ENCODE data around the gene CPB2.

The CPB2 gene

DNA sequence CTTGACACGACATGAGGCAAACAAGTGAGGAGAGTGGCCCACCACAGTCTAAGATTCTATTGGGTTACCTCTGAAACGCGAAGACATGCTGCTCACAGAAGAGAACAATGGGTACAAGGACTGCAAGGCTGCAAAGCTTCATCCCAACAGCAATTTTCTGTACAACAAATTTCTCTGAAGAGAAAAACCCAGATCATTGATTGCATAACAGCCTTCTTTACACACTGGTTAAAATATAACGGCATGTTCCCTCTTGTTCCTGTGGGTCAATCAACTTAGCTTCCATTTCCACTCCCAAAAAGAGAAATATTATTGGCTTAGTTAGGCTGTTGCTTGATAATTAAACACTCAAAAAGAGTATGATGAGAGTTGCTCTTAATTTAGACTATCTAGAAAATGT is at the start of gene CPB2:
Gene CPB2 (minus strand): TSS at position 166 of the 400 bp plus-strand sequence. CDS start 24 bp downstream, at position 142.
- no peak for DNase-seq

- DNase-seq: no peak
These were observed 49.4 kb upstream of the CPB2 start for GRCh38 chr13:46154136-46154801.

DNA sequence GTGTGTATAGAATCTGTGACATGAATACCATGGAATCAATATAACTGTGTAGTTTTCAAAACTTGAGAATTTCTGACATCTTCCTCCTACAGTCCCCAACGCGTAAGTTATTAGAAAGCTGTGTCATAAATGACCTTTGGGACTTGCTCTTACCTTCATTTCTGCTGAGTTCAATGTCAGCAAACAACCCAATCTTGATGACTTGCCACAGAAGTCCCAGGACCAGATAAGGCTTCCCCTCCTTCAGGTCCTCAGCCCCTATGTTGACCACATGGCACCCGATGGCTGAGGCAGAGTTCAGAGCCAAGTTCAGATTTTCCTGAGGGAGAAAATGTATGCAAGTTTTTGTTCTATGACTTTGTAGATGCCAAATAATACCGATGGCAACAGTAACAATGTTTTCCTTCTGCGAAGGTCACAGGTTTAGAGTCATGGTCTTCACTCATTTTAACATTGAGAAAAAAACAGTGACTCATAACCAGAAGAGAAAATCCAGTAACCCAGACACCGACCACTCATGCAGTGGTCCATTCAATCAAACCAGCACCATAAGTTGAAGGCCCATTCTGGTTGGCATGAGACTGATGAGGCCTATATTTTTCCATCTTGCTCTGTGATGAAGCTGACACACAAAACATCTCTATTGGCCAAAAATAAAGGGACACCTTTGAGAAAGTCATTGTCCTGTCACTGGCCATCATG is 47.9 kb upstream of the CPB2 start:
- no peak for DNase-seq

DNA sequence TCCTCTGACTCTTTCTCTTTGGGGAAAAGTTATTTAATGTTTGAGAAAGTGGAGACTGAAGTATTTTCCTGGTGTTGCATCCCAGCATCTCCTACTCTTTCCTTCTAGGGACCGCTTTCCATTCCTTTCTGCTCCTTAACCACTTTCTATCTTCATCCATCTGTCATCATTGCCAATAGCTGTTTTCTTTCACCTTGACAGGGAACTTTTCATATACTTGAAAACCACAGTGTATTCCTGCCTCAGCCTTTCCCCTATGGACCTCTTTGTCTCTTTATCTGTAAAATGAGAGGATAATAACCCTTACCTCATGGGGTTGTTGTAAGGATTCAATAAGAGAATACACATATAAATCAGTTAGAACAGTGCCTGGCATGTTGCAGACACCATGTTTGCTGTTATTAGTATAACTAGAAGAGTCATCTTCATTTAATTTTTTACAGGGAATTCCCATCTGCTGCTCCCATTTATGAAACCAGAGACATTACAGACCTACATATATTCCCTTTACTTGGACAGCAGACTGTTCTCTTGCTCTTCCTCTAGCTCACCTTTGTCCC is 45.4 kb upstream of the CPB2 start:
- DNase-seq: no peak

DNA sequence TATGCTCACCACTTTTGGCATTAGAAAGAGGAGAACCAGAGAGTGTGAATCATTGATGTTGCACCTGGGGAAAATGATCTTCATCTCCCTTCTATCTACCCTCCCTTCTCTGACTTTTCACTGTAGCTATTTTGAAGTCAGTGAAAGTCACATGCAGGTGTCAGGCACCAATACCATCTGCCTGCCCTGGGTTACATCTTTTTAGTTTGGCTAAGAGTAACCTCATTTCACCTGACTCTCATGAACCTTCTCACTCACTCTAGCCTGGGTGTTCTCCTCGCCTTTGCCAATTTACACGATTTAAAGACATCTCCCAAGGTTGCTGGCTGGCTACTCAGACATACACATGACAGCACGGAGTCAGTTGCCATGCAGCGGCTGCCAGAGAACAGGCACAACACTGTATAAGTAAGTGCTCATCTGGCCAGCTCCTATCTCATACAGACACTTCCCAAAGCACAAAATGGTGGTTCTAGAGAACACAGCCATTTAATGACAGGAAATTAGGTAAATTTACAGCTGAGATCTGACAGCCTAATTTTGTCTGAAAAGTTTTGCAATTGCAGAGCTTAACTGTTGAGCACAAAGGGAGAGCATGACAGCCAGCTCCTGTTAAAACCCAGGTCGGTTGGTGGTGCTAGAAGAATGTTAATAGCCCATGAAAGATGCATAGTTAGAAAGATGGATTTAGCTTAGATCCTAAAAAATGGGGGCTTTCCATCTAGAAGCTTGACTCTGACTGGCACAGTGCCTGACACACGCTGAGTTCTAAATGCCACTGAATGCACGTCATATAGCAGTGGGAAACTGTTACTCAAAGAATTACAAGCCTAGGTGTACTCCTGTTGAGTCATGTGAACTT is 44.7 kb upstream of the CPB2 start:
- DNase-seq: no peak

DNA sequence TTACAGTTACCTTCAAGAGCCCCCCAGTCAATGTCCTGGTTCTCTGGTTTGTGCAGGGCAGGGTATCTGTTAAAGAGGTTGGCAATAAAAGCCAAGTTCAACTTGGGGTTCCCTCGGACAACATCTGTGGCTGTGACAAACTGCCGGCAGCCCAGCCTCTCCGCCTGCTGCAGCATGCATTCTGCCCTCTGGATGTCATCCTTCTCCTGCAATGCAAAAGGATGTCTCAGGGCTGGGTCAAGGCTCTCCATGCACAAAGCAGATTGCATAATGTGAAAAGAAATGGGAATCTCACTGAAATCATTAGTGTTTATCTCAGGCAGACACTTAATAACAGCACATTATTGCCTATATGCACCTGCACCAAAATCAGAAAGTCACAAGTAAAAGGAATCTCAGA is 42.1 kb upstream of the CPB2 start:
- DNase-seq: no peak

- DNase-seq: no peak
These were observed 41.1 kb upstream of the CPB2 start for GRCh38 chr13:46145950-46146349.

DNA sequence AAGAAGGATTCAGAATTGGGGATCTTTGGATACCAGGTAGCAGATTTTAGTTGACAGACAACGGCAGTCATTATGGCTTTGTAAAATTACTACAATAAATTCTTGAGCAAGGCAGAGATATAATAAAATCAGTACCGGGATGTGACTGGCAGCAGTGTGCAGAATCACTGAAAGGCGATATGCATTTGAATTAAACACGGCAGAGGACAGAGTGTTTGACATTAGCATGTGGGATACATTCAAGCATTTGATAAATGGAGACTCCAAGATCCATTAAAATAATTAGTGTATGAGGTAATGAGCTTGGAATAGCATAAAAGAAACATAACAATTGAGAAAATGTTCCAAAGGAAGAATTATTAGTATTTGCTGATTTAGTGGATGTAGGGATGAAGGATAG is 40.3 kb upstream of the CPB2 start:
- no peak for DNase-seq

DNA sequence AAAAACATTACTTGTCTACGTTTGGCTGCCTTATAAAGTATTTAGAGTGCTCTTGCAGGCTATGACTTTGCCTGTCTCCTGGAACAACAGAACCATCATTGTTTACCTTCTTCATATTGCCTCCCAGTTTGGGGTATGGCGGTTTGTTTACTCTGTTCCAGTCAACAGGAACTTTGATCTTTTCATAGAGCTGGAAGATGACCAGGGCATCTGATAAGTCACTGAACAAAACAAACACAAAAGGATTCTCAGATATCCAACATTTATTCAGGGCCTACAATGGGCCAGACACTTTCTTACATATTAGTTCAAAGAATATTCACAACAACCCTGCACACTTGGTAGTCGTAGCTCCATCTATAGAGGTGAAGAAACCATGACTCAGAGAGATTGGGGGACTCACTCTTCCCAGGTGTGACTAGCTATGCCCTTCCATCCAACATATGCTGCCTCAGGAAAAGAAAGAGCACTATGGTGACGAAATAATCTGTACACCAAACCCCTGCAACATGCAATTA is 38.4 kb upstream of the CPB2 start:
- DNase-seq: no peak

DNA sequence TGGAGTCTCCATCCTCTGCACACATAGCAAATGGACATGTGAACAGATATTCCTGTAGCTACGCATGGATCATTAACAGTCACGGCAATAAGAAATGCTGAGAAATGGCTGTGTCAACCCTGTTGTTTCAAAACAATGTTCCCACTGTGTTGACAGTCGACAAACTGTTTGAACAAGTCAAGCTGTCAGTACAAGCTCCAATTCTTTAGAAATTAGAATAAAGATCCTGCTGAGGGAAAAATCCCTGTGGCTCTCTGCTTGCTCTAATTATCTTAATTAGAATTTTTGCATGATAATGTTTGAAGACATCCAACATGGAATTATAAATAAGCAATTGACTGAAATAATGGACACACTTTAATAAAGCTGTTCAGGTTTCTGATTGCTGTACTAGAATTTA is 37.9 kb upstream of the CPB2 start:
- no peak for DNase-seq

DNA sequence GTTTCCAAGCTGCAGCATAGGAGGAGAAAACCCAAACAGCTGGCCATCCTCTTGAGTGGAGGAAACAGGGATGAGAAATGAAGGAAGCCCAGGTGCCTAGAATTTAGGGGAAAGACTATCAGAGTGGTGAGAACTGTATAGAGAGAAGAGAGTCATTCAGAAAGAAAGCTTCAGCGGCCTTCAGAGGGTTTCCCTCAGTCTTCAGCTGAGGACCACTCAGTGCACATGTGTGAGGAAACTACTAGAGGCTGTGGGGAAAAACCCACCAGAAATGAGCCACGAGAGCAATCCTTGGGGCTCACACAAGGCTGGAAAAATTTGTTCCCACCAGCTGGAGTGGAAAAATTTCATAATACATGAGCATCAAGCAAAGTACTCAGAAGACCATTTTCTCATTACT is 35.2 kb upstream of the CPB2 start:
- no peak for DNase-seq

DNA sequence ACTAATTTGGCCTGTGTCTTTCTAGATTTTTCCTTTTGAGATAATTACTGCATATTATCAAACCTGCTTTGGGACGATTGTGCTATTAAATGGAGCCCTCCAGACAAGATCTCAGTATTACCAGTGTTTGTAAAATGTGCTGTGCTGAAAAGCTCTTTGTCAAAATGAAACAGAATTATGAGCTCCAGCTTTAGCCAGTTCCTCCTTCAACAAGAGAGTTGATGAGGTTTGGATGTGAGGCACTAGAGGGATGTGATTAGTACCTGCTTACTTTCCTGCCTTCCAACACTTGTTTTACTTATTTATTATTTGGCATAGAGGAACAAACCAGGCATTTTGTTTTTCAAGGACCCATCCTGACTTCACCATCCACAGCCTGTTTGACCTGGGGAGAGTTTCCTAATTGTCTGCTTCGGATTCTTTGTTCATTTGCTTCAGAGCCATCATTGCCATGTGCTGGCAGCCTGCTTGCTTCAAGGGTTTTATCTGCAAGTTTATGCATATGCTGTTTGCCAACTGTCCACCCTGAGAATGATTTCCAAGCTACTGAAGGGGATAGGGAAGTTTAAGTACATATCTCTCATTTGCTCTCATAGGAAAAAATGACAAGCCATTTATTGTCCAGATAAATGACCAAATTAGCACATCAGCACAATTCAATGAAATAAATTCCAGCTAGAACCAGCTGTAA is 32.9 kb upstream of the CPB2 start:
- DNase-seq: no peak

DNA sequence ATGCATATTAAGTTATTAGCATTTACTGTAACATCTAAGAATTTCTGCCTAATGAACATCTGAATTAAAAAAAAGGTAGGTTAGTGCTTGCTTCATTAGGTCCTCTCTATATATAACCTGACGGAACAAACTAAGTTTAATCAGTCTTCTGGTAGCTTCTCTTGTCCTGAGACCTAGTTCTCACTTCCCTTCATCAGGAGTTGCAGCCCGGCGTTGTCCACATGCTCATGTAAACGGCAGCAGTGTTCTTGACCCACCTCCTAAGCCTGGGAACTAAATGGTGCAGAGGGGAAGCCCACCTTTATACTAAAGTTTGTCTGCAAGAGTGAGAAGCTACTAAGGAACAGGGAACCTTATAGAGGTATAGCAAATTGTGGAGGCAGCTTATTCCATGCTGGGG is 31.9 kb upstream of the CPB2 start:
- no peak for DNase-seq

DNA sequence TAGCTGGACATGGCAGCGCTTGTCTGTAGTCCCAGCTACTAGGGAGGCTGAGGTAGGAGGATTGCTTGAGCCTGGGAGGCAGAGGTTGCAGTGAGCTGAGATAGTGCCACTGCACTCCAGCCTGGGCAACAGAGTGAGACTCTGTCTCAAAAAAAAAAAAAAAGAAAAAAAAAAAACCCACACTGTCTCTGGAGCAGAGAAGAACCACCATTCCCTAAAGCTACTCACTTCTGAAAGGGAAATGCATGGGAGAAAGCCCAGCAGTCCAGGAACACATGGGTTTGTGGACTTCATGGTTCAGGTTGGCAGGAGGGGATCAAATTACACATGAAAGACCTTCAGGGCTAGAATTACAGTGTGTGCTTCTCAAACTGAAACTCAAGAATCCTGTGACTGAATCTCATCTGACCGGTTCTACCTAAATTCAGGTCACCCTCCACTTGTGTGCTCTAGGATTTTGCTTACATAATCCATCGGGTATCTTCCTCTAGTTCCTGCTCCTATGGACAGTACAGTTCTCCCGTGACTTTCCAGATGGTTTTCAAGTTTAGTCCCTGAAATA is 30.2 kb upstream of the CPB2 start:
- no peak for DNase-seq

GRCh38 chr13:46134494-46134893 is 29.7 kb upstream of the CPB2 start:
- no peak for DNase-seq

DNA sequence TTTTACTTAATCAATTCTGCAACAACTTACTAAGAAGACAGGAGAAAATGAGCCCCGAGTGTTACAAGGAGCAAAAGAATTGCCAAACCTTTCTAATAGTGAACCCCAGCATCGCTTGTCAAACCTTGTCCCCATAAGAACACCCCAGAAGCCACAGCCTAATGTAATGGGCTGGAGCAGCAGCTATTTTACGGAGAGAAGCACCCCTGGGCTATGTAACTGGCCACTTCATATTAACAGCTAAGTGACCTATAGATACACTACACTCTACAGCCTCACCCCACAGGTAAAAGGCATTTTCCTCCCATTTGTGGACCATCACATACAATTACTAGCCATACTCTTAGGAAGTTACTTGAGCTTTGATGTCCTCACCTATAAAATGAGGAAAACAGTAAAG is 27.3 kb upstream of the CPB2 start:
- DNase-seq: no peak

- DNase-seq: no peak
These were observed 26.9 kb upstream of the CPB2 start for GRCh38 chr13:46131705-46132104.

GRCh38 chr13:46129955-46130618 is 25.3 kb upstream of the CPB2 start:
- no peak for DNase-seq

DNA sequence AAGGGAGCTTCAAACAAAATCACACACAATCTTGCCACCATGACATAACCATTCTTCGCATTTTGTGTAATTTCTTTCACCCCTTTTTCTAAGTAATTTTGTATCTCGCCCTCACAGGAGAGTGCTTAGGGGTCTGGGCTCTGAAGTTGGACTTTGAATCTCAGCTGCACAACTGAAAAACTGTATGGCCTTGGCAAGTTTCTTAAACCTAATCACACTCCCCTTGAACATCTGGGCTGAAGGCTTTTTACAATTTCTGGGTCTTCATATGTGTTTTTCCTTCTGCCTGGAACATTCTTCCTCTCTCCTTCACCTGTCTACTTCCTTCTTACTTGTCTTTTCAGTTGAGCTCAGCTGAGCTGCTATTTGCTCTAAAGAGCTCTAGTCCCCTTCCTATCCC is 24.3 kb upstream of the CPB2 start:
- DNase-seq: no peak

DNA sequence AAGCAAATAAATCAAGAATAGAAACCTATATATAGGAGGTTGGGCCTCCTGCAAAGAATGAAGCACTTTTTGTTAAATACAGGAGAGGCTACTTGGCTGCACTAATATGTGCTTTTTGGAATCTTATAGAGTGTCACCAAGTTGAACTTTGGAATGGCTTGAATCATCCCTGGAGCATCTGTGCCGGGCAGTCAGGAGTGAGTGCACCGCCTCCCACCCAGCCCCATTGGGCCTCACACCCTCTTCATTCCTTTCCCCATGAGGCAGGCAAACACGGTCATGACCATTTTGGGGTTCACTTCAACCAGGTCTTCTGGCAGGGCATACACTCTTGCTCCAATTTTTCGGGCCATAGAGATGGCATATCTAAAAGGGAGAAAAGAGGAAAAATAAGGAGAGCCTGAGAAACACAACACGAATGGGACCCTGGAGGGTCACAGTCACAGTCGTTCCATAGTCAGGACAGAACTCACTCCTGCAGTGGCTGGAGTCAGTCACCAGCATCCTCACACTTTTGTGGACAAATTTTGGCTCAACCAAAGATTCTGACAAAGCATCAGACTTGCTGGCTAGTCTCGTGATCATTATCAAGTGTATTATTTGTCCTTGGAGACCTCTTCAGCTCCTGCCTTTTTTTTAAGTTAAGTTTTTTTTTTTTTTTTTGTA is 22.7 kb upstream of the CPB2 start:
- DNase-seq: no peak

Data from T1000 (cell line).